K562 (cell line): ENCODE measurements around the gene DPAGT1. TPM values are rescaled to one million over a fixed set of nuclear protein-coding genes. Genes with fewer than 3 reads are reported as not detected.

Experiments used
- CBX1 ChIP-seq: sonication (generic); IDR thresholded peaks from 2 replicates; pipeline ENCODE4 v1.6.1; 2016; ENCODE audit warnings: antibody characterized with exemption, low read depth, mild to moderate bottlenecking
- CCNT2 ChIP-seq: IDR thresholded peaks from 2 replicates; pipeline ENCODE4 v1.6.1; 2011; ENCODE audit warnings: borderline replicate concordance, low read depth, mild to moderate bottlenecking, moderate library complexity, mixed read lengths, low read length; ENCODE audit not compliant: insufficient read length; ENCODE audit errors: extremely low read depth
- FOS ChIP-seq: IDR thresholded peaks from 3 replicates; pipeline ENCODE4 v1.6.1; 2011; ENCODE audit not compliant: insufficient read length; ENCODE audit errors: extremely low read depth
- GATAD2B ChIP-seq: fragments of 450-650 bp; IDR thresholded peaks from 2 replicates; pipeline ENCODE4 v1.6.1; 2017; ENCODE audit warnings: mild to moderate bottlenecking, borderline replicate concordance
- HSF4 ChIP-seq: fragments of 250-450 bp; sonication (Bioruptor Pico); IDR thresholded peaks from 2 replicates; pipeline ENCODE4 v2.1.2; 2022; ENCODE audit warnings: mild to moderate bottlenecking, moderate library complexity, borderline replicate concordance
- NFRKB ChIP-seq: fragments of 450-650 bp; IDR thresholded peaks from 2 replicates; pipeline ENCODE4 v1.6.1; 2016; ENCODE audit warnings: low read depth
- POLR3A ChIP-seq: IDR thresholded peaks from 2 replicates; pipeline ENCODE4 v1.6.1; 2011; ENCODE audit warnings: borderline replicate concordance, mild to moderate bottlenecking, moderate library complexity; ENCODE audit not compliant: insufficient read length, insufficient read depth; ENCODE audit errors: extremely low read depth
- SP1 ChIP-seq: sonication (generic); formaldehyde crosslinking; IDR thresholded peaks from 2 replicates; pipeline ENCODE4 v1.8.1; 2022; ENCODE audit warnings: mild to moderate bottlenecking, missing genetic modification reagents
- TBP ChIP-seq: optimal IDR thresholded peaks from 2 replicates; pipeline ENCODE3; 2011; ENCODE audit warnings: low read depth, low read length, improper control_type of control experiment
- XRCC5 ChIP-seq: fragments of 200-400 bp; formaldehyde crosslinking; IDR thresholded peaks from 2 replicates; pipeline ENCODE4 v1.6.1; 2017; ENCODE audit warnings: low read depth, mild to moderate bottlenecking, low read length
- ZBTB34 ChIP-seq: fragments of 250-450 bp; sonication (Bioruptor Pico); IDR thresholded peaks from 2 replicates; pipeline ENCODE4 v1.8.0; 2021; ENCODE audit warnings: mild to moderate bottlenecking, moderate library complexity
- ZNF12 ChIP-seq: sonication (generic); formaldehyde crosslinking; IDR thresholded peaks from 2 replicates; pipeline ENCODE4 v1.4.0; 2020; ENCODE audit warnings: mild to moderate bottlenecking, missing genetic modification reagents
- ZNF224 ChIP-seq: sonication (generic); formaldehyde crosslinking; IDR thresholded peaks from 2 replicates; pipeline ENCODE4 v1.8.0; 2022; ENCODE audit warnings: mild to moderate bottlenecking, missing genetic modification reagents
- ZNF449 ChIP-seq: fragments of 250-450 bp; sonication (Bioruptor Pico); IDR thresholded peaks from 2 replicates; pipeline ENCODE4 v1.8.0; 2022; ENCODE audit warnings: moderate library complexity, mild to moderate bottlenecking, inconsistent platforms
- ZNF592 ChIP-seq: fragments of 450-650 bp; IDR thresholded peaks from 2 replicates; pipeline ENCODE4 v1.6.1; 2017; ENCODE audit warnings: antibody characterized with exemption, mild to moderate bottlenecking
- polyA plus RNA-seq, 8 experiments: library from polyadenylated mRNA; depleted of rRNA in 4 of 8; stranded (reverse) in 5 of 8; unstranded in 3 of 8; fragments of >200 nt; fragmentation: Nextera tagmentation in 2 of 8; fragmentation: Illumina TruSeq in 1 of 8; extraction: Ambion mirVana in 2 of 8; extraction: Trizol in 1 of 8; gene quantifications; 2 replicates each; pipeline versions ENCODE4 v1.2.1 to v1.2.3, GENCODE V29; 2011 to 2014; ENCODE audit warnings: inconsistent platforms in 1 of 8, missing spikeins in 1 of 8
- total RNA-seq, 7 experiments: library from RNA; depleted of rRNA in 6 of 7; stranded (reverse); fragments of >200 nt in 6 of 7; fragmentation: Illumina TruSeq in 2 of 7; extraction: Trizol in 2 of 7; gene quantifications; 2 replicates each; pipeline versions ENCODE4 v1.2.1 to v1.2.3, GENCODE V29; 2011 to 2021; ENCODE audit warnings: low replicate concordance in 1 of 7
- TF ChIP-seq, protein P1 (sequence below): sonication (generic); formaldehyde crosslinking; IDR thresholded peaks from 2 replicates; pipeline ENCODE4 v1.8.0; 2022; ENCODE audit warnings: mild to moderate bottlenecking, missing genetic modification reagents

Gene DPAGT1
- total and polyA plus RNA-seq, 9 of the 15 experiments (the other 6 are each of a cell fraction or from before 2014, with no cell fraction given), result 29.9 to 135 (median 85.0) TPM

DNA sequence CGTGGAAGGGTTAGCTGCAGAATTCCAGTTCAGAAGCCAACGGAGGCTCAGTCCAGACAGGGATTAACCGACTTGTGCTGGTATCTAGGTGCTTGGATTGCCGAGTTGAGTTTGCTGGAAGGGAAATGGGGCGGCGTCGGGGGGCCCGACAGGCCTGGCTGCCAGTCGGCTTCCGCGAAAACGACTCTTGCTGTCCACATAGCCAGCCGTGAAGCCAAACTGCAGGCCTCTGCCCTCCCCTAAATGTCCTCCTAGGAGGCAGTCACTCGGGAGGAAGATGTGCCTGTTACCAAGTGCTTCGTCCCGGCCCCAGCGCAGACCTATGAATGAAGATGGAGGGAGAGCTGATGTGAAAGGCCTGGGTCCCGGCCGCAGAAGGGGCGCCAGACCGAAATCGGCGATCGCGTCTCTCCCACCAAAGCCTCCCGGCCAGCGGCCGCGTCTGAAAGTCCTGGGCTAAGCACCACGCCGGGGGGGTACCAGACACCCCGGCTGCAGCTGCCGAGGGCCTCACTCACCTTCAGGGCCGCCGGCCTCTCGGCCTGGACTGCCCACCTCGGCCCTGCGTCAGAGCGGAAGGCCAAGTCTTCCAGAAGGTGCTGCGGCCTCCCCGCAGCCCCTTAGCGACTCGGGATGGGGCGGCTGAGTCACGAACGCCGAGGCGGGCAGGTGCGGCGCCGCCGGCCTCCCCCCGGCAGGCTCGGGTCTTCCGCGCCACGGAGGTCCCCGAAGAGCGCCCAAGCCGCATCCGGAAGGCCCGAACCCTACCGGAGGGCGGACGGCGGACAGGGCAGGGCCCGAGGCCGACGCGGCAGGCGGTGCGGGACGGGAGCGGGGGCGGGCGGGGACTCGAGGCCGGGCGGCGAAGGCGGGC is 7.5 kb downstream of the DPAGT1 start (continued):
- TF ChIP-seq, protein P1, sequence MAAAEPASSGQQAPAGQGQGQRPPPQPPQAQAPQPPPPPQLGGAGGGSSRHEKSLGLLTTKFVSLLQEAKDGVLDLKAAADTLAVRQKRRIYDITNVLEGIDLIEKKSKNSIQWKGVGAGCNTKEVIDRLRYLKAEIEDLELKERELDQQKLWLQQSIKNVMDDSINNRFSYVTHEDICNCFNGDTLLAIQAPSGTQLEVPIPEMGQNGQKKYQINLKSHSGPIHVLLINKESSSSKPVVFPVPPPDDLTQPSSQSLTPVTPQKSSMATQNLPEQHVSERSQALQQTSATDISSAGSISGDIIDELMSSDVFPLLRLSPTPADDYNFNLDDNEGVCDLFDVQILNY (CRISPR knock-in tag), result no peak
- TF ChIP-seq CBX1 (peak; percentile 53; the same call in 1 of the 2 replicates), ZNF12 (no peak), ZNF592 (no peak), GATAD2B (no peak), HSF4 (CRISPR knock-in tag) (no peak), ZBTB34 (CRISPR knock-in tag) (no peak), CCNT2 (no peak), FOS (no peak), NFRKB (no peak), POLR3A (no peak), TBP (no peak), SP1 (CRISPR knock-in tag) (peak; percentile 57; the same call in 1 of the 2 replicates), ZNF224 (CRISPR knock-in tag) (no peak), ZNF449 (no peak), XRCC5 (no peak)
